Limb (tissue), 2 donors: Measurements from ENCODE around the gene NUP58.

Source experiments
- DNase-seq, 2 donors: peaks; one replicate each; pipeline ENCODE4 v3.0.0-alpha.2; 2016; ENCODE audit errors: extremely low spot score in 2 of 2

Gene NUP58, protein sequence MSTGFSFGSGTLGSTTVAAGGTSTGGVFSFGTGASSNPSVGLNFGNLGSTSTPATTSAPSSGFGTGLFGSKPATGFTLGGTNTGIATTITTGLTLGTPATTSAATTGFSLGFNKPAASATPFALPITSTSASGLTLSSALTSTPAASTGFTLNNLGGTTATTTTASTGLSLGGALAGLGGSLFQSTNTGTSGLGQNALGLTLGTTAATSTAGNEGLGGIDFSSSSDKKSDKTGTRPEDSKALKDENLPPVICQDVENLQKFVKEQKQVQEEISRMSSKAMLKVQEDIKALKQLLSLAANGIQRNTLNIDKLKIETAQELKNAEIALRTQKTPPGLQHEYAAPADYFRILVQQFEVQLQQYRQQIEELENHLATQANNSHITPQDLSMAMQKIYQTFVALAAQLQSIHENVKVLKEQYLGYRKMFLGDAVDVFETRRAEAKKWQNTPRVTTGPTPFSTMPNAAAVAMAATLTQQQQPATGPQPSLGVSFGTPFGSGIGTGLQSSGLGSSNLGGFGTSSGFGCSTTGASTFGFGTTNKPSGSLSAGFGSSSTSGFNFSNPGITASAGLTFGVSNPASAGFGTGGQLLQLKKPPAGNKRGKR

DNA sequence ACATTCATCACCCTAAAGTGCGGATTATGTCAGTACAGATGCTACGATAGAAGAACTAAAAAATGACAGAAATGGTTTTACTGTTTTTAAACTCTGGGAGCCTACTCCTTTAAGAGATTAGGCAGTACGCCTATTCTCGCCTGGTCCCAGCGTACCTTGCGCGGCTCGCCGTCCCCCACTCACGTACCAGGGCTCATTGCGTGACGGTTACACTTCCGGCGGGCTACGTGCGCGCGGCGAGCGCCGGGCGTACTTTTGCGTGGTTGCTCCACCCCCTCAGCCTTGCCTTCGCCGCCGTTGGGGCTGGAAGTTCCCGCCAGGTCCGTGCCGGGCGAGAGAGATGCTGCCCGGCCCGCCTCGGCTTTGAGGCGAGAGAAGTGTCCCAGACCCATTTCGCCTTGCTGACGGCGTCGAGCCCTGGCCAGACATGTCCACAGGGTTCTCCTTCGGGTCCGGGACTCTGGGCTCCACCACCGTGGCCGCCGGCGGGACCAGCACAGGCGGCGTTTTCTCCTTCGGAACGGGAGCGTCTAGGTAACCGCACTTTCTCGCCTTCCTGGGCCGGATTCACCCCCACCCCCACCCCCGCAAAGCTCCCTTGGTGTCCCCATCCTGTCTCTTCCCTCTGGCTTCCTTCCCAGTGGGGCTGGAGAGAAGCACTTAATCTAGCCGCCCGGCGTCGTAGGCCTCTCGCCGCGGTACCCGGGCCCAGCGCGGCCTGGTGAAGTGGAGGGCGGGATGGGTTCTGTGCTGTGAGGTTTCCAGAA, at the start of gene NUP58:
NUP58 (plus strand) TSS at position 279 of the 767 bp plus-strand sequence; CDS start at position 428, 149 bp downstream.
- peak; percentile 96 to 97 for DNase-seq

DNA sequence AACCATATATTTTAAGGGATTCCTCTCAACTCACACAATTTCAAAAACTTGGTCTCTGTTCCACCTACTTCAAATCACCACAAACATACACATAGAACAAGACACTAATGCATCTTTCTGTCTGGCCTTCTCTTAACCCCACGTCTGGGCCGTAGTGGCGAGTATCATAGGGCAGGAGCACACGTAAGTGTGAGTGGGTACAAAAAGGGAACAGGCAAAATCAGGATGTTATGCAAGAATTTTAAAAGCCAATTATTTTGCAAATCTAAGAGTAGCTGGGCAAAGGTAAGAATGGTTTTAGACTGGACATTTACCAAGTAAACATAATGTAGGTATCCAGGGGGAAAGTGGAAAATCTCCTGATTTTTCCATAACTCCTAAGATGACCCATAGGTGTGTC, 49.2 kb upstream of the NUP58 start:
- no peak for DNase-seq

DNA sequence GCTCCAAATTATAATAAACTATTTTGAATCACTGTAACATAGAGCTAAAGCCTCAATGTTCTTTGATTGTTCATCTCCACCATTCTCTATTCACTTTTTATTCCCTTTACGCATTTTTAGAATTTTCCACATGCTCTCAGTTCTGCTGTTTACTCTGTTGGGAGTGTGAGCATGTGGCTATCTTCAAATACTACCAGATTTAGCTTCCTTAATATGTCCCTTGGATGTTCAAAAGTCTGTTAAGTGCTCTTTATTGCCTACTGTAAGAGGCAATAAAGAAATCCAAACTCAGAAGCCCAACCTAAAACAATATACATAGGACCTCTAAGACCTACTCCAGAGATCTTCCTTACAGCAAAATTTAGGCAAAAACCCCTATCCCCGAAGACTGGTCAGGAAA, 48.7 kb upstream of the NUP58 start:
- no peak for DNase-seq

DNA sequence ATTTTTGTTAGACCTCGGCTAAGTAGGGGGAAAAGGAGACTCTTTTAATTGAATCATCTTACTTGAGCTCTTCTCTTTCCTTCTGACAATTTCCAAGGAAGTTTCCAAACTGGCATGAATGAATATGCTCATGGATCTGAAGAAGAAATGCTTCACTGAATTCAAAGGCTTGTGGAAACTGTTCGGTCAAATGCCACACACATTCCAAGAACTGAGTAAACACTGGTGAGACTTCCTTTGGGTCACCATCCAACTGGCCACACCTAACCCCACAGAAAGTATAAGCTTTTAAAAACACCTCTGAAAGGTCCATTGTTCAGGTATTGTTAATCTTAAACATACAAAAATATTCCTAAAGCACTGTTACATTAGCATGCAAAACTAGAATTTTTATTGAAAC, 47.7 kb upstream of the NUP58 start:
- peak in 1 of 2 donors; percentile 4 for DNase-seq

DNA sequence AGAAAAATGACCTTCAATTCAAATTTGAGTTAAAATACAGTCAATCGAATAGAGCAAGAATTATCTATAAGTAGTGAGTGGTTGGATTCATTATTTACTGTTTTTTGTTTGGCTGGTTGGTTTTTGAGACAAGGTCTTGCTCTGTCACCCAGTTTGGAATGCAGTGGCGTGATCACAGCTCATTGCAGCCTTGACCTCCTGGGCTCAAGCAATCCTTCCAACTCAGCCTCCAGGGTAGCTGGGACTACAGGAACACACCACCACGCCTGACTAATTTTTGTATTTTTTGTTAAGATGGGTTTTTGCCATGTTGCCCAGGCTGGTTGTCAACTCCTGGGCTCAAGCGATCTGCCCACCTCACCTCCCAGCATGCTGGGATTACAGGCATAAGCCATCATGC, 39.2 kb upstream of the NUP58 start:
- no peak for DNase-seq

DNA sequence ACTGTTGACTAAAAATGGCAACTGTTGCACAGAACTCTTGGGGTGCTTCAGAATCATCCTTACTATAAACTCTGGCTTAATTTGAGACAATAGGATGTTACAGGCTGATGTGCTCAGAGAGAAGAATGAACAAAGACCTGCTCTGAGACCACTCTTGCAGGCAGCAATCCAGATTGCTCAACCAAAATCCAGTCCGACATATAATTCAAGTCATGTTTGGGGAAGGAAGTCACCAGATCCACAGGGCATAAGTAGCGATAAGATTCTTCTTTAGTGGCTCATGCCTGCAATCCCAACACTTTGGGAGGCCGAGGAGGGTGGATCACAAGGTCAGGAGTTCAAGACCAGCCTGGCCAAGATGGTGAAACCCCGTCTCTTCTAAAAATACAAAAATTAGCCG, 34.7 kb upstream of the NUP58 start:
- no peak for DNase-seq

DNA sequence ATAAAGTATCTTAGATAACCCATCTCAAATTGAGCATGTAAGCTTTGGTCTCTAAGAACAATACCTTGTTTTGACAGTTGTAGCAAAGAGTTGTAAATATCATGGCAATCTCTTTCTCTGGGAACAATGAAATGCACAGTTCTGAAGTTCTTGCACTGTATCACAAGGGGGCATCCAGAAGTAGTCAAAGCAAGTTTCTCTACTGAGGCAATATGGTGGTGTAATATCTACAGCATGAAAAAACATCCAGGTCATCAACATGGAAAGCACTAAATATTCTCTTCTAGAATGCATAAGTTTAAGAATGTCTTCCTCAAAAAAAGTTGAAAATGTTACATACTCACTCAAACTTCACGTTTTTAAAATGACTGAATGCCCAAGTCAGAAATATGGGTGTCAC, 33.7 kb upstream of the NUP58 start:
- no peak for DNase-seq

DNA sequence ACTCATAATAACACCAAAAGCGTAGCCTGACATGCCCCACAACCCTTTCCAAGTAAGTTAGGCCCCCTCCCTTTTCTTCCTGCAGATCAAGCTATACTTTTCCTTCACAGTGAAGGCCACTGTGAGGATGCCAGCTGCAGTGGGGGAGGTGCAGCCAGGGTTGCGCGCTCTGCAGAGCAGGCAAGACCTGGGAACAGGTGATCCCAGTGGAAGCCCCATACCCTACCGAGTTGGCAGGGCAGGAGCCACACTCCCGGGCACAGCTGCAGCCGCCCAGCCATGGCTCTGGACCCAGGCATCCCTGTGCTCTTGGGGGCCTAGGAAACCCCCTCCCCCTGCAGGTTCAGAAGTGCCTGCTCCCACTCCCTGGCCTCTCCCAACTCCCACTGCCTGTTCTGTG, 32.9 kb upstream of the NUP58 start:
- no peak for DNase-seq

DNA sequence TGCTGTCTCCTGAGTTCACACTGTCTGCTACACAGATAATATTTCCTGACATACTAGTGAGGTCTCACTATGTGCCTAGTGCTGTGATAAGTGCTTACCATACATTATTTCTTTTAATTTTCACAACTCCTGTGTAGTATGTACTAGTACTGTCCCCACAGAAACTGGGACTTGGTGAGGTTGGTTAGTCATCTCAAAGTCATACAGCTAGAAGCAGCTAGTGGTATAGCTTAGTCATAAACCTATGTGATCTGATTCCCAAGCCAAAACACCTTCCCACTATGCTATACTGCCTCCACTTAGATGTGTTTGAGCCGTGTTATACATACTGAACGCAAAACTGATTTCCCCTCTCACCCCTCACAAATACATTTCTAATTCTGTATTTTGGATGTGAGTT, 24.7 kb upstream of the NUP58 start:
- no peak for DNase-seq

DNA sequence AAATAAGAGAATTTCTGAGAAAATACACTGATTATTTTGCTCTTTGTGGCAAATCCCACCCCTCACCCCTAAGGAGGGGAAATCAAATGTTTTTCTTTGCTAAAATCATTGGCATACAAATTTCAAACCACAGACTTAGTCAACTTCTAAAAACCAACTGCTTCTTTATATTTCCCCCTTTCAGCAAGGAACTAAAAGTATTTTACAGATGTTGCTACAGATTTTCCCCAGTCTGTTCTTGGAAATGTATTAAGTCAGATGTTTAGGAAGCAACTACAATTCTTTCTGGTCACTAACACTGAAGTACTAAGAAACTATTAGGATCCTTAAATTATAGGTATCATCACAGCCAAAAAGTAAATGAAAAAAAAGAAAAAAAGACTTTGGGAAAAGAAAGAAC, 21.0 kb upstream of the NUP58 start:
- no peak for DNase-seq

DNA sequence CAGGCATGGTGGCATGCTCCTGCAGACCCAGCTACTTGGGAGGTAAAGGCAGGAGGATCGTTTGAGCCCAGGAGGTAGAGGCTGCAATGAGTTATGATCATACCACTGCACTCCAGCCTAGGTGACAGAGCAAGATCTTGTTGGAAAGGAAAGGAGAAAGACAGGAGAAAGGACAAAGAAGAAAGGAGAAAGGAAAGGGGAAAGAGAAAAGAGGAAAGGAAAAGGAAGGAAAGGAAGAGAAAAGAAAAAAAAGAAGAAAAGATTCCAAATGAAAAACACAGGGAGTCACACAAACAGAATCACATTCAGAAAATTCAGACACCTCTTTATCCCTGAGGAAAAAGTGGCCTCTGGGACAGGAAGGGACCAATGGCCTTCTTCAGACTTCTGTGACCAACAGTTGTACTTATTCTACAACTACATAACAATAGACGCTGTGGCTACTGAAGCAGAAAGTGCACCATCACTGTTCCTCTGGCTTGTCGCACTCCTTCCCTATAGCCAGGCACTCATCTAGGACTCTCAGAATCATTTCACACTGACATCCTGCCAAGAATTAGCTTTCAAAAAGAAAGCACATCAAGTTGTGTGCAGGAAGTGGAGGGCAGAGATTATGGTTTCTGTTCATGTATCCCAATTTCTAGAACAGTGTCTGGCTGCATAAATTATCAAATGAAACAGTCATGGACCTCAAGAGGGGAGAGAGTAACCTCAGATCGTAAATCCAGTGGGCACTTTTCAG, 20.1 kb upstream of the NUP58 start:
- no peak for DNase-seq

DNA sequence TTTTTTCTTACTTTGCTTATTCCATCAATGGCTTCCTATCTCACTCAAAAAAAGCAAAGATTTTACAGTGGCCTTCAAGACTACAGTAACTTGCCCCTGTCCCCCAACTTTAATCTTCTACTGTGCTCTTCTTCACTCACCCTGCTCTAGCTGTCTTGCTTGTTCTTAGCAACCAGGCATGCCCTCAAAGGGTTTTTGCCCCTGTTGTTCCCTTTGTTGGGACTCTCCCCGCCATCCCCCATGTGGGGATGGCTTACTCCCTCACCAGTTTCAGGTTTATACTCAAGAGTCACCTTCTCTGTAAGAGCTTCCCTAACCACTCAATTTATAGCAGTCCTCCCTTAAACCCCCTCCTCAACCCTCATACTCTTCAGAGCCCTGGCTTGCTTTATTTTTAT, 19.5 kb upstream of the NUP58 start:
- DNase-seq = no peak

DNA sequence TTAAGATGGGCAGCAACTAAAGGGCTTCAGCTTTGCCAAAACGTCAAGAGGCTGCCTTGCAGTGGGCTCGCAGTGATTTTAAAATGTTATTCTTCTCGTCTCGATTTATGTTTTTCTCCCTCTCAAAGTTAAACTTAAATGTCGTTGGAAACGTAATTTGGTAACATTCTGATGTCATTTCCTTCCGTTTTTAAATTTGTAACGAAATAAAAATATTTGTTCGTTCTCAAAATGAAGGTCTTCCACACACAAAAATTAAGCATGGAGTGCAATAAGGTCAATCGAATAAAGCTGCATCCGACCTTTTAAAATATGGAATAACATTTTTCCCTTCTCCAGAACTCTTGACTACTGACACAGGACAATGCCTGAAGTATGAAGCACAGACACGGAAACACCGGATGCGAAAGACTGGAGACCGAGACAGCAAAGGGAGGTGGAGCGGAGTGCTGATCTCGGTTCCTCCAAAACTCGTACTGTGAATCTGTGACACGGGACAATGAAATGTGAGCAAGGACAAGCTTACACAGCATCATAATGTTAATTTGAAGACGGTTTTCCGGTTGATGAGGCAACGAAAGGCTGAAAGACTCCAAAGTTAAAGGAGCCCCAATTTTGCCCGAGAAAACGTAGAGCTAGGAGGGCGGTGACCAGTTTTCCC, 15.0 kb upstream of the NUP58 start:
- DNase-seq = peak; percentile 12 to 53

DNA sequence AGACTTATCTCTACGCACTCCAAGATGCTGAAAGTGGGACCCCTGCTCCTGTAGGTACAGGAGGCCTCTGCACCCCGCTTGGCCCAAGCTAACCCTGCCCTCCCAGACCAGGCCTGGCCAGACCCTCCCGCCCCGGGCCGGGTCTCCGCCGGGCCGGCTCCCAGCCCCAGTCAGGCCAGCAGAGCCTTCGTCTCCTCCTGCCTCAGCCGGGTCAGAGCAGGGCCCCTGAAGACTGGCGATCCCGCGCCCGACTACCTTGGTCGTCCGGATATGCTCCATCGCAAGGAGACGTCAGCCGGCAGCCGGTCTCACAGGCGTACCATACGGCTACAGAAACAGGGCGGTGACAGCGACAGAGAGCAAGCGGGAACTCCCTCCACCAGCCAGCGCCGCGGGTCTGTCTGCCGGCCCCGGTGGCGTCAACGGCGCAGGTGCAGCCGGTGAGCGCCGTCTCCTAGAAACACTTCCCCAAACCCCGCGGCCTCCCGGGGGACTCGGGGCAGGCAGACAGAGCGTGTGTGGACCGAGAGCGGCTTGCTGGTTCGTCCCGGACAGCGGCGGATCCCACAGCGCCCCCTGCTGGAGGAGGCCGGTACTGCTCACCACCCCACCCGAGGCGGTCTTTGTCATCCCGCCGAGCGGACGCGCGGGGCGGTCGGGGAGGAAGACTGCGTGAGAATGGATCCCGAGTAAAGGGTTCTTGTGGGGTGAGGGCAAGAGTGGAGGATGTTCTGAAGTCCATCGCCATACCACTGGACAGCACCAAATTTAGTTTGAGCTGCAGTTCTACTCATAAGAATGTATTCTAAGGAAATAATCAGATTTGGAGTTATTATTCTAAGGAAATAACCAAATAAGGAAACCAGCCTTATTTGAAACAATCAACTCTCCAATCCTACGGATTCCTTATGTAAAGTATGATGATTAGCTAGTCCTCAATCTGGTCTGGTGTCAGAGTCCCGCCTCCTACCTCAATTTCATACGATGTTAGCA, 14.2 kb upstream of the NUP58 start, which contains the start of gene MTMR6:
MTMR6 (minus strand) TSS at position 520 of the 993 bp plus-strand sequence; CDS start at position 279, 241 bp downstream.
- peak; percentile 84 to 98 for DNase-seq

DNA sequence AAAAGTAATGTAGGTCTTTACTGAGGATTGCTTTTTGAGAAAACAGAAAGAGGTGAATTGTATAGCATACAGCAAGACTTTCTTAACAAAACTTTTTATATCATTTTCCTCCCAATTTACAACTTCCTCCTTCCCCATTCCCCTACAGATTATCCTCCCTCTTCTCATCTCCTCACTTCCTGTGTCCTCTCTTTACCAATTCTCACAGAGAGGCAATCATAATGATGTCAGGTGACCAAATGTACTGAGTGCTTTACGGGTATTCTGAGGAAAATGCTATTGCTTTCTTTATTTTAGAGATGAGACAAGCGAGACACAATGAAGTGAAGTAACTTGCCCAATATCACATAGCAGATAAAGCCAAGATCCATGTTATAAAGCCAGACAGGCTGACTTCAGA, 12.5 kb upstream of the NUP58 start:
- DNase-seq = no peak

DNA sequence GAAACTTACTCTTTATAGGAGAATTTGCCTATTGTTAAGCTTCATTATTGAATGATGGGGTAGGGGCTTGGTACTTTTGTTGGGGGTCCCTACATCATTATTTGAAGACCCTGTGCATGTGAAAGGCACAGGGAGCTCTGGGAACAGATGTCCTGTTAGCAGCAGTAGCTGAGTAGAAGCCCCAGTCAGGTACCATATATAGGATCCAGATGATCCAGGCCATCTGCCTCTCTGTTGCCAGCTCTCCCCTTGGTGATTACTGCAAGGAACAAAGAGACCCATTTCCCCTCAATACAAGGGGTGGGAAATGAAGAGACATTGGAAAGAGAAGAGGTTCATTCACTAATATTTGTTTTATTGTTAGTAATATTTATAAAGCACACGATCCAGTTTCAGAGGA, 9.7 kb upstream of the NUP58 start:
- no peak for DNase-seq

DNA sequence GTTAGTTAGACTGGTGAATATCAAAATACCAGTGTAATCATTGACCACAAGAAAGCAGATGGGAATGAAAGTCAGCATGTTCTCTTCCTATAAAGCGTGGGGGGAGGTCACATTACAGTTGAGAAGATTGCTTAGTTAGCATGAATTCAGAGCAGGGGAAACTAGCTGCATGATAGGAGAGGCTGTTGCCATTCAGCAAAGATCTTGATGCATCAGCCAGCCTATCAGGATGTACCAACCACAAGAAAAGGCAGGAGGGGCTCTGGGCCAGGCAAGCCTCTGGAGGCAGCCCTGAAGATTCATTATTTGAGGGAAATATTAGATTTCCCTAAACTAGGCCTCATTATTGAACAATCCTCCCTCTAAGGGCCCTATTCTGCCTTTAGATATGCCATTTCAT, 9.1 kb upstream of the NUP58 start:
- DNase-seq = no peak

DNA sequence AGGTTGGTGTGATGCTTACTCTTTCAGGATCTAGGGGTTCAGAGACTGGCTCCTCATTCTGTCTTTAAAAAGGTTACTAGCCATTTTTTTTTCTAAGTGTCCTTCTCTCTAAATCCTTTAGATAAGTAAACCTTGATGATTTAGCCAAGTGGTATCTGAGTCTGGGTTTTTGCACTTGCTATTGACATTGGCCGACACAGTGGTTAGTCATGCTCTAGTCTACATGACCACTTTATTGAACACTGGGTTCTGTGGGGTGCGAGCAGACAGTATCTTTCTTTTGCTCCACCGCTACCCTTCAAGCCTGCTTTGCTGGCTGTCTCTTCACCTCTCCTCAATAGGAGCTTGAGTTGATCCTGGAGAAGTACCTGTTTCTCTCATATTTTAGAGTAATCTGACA, 6.2 kb upstream of the NUP58 start:
- DNase-seq = no peak

DNA sequence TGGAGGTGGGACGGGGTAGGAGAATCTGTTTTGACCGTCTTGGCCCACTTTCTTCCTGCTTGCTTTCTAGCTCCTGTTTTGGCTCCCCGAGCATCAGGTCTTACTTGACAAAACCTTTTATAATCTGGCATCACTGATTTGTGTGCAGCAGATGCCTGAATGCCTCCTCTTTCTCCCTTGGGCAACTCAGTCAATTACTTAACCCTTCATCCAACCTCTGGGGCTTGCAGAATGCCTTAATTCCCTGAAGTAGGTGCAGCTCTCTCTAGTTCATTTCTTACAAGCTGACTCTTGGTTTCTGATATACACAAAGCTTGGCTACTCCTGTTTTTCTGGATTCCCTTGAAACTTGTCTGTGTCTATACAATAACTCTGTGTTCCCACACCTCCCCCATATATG, 5.7 kb upstream of the NUP58 start:
- DNase-seq = no peak

DNA sequence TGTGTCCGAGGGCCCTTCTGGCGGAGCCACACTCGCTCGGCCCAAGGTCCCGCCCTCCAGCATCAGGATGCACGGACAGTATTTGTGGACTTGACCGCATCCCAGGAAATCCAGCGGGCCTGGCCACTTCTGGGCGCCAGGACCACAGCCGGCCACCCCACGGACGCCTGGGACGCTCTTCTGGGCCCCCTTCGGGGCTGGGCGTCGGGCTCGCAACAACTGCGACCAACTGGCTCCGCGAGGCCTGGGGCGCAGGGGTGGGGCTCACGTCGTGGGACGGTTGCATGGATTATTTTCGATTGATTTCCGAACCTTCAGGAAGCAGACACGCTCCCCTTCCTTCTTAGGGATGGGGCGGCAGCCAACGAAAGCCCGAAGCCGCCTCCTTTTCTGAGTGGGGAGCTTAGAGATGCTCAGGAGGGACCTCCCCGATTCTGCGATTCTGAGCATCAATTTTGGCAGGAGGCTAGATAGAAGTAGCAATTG, 521 bp upstream of the NUP58 start:
- DNase-seq = peak in 1 of 2 donors; percentile 74
